Measurements from ENCODE around the gene LARGE1.

Gene LARGE1

GRCh38 chr22:33513388-33514338 lies 406.6 kb downstream of the LARGE1 start:
- no peak for DNase-seq

GRCh38 chr22:33512908-33513307 lies 407.4 kb downstream of the LARGE1 start:
- no peak for DNase-seq

- no peak for DNase-seq
Observed at GRCh38 chr22:33510429-33510904, 409.8 kb downstream of the LARGE1 start.

- DNase-seq = no peak
Observed at GRCh38 chr22:33504941-33505625, 415.2 kb downstream of the LARGE1 start.

GRCh38 chr22:33496112-33496511 lies 424.2 kb downstream of the LARGE1 start:
- no peak for DNase-seq

- DNase-seq = no peak
Observed at GRCh38 chr22:33493476-33494205, 426.6 kb downstream of the LARGE1 start.

- no peak for DNase-seq
Observed at GRCh38 chr22:33492210-33492651, 428.0 kb downstream of the LARGE1 start.

GRCh38 chr22:33487041-33487716 lies 433.1 kb downstream of the LARGE1 start:
- DNase-seq = no peak

GRCh38 chr22:33481550-33481949 lies 438.7 kb downstream of the LARGE1 start:
- DNase-seq = no peak

GRCh38 chr22:33477120-33478111 lies 442.9 kb downstream of the LARGE1 start:
- no peak for DNase-seq

GRCh38 chr22:33476716-33477115 lies 443.6 kb downstream of the LARGE1 start:
- DNase-seq = no peak

- no peak for DNase-seq
Observed at GRCh38 chr22:33476206-33476605, 444.1 kb downstream of the LARGE1 start.

GRCh38 chr22:33474587-33474986 lies 445.7 kb downstream of the LARGE1 start:
- no peak for DNase-seq

GRCh38 chr22:33472462-33473344 lies 447.6 kb downstream of the LARGE1 start:
- DNase-seq = no peak

GRCh38 chr22:33470456-33470855 lies 449.8 kb downstream of the LARGE1 start:
- DNase-seq = no peak

GRCh38 chr22:33467620-33468095 lies 452.6 kb downstream of the LARGE1 start:
- no peak for DNase-seq

GRCh38 chr22:33467080-33467479 lies 453.2 kb downstream of the LARGE1 start:
- no peak for DNase-seq

- DNase-seq = no peak
Observed at GRCh38 chr22:33465554-33465953, 454.7 kb downstream of the LARGE1 start.

- no peak for DNase-seq
Observed at GRCh38 chr22:33464698-33465097, 455.6 kb downstream of the LARGE1 start.
